Embryonic facial prominence (tissue), 1 donor: ENCODE data around the gene ST6GALNAC2.
"Not testable (repeated sequence)": the region's sequence is repeated elsewhere in the genome, so short reads cannot be mapped to it uniquely, and the experiment has no call there.

Experiments
- DNase-seq: peaks from one replicate; pipeline ENCODE4 v3.0.0-alpha.2; 2016; ENCODE audit errors: extremely low spot score

The ST6GALNAC2 gene

GRCh38 chr17:76540381-76541300, 45.0 kb downstream of the ST6GALNAC2 start:
- peak; percentile 90 for DNase-seq

GRCh38 chr17:76539631-76540271, 45.9 kb downstream of the ST6GALNAC2 start, which contains the start of gene PRCD:
PRCD (plus strand) TSS chr17:76540044; CDS start chr17:76540142, 98 bp downstream.
- no peak for DNase-seq

- DNase-seq, result no peak
Measured at GRCh38 chr17:76538941-76539570, 46.6 kb downstream of the ST6GALNAC2 start.

DNA sequence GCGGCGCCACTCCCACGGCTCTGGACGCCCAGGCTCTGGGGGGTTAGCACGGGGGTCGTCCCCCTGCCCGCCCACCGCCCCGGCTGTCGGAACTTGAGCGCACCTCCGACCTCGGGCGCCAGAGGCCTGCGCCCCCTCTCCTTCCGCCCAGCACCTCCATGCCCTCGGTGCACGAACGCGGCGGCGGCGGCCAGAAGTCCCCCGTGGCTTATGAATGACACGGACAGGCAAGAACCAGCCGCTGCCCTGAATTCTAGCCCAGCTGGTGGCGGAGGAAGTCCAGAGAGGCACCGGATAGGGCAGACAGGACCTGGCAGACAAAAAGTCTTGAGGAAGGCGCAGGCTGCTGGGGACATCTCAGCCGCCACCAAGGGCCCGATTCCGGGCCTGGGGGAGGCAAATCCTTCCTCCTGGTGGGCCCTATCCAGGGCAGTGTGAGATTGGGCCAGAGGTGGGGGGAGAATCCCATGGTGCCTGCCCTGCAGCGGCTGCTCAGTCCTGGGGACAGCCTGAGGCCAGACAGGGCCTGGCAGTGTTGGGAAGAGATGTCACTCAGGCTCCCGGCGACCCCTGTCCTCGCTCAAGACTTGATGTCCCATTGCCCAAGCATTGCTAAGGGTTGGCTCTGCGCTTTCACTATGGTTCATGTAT, 47.3 kb downstream of the ST6GALNAC2 start:
- DNase-seq, result no peak

GRCh38 chr17:76537578-76538280, 47.9 kb downstream of the ST6GALNAC2 start, which contains the start of gene CYGB:
CYGB (minus strand) TSS chr17:76537709; CDS start chr17:76537542, 167 bp downstream.
- DNase-seq, result no peak

GRCh38 chr17:76537288-76537577, 48.4 kb downstream of the ST6GALNAC2 start:
- no peak for DNase-seq

DNA sequence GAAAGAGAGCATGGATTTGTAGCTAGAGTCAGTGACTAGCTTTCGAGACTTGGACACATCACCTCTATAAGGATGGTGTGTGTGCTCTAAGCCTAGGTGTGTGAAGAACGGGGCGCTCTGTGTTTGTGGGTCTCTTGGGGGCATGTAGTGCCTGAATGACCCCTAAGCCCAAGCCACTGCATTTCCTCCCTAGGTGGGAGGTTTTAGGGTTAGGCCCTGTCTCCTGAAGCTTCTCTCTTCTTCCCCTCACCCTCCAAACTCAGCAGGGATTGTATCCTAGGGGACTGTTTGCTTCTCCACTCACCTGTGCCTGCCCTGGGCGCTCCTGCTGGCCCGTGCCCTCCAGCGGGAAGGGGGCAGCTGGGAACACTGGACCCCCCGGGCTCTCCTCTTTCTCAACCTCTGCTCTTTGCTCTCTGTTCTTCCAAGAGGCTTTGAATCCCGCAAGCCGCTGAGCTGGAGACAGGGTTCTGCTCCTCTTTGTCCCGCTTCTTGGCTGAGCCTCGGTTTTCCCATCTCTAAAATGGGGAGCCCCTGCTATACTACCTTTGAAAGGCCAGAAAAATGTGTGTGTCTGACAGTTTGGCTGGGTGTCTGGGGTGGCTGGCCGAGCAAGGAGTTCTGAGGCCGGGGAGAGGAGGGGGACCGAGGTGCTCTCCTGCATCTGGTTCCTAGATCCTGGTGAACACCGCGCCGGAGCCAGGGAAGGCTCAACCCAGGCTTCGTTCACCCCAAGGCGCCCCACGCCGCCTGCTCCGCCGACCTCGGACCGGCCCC, 49.0 kb downstream of the ST6GALNAC2 start:
- no peak for DNase-seq

- no peak for DNase-seq
Measured at GRCh38 chr17:76535788-76536510, 49.7 kb downstream of the ST6GALNAC2 start.

DNA sequence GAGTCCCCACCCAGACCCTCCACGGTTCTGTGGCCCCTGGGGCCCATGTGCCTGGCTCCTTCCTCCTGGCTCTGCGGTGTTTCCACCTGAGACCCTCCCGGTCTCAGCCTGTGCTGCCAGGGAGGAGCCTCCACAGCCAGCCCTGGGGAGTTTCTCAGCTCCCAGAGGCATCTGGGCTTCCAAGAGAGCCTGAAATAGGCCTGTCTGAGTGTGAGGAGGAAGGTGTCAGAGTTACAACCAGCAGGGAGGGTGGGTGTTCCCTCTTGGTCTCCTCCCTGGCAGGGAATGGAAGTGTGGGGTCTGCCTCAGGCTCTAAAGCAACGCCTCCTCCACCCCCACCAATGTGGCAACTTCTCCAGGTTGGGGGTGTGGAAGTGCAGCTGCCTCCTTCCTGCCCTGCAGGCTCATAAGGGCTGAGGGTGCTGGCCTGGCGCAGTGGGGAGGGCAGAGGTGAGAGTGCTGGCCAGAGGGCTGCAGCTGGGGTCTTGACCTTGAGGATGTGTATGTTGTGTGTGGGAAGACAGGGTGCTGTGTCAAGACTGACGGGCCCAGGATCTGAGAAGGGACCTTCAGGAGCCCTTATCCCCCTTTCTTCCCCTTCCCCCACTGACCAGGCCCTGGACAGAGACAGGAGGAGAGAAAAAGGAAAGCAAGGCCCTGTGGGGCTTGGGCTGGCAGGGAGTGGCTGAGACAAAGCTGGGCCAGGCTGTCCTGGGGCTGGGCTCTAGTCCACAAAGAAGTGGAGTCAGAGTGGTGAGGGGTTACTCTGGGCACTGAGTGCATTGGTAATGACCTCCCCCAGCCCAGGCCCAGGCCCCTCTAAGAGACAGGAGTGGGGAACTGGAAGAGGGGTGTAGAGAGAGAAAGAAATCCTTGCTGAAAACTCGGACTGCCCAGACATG, 50.6 kb downstream of the ST6GALNAC2 start:
- DNase-seq, result no peak

- DNase-seq, result not testable (repeated sequence)
Measured at GRCh38 chr17:76533640-76534359, 51.9 kb downstream of the ST6GALNAC2 start.

DNA sequence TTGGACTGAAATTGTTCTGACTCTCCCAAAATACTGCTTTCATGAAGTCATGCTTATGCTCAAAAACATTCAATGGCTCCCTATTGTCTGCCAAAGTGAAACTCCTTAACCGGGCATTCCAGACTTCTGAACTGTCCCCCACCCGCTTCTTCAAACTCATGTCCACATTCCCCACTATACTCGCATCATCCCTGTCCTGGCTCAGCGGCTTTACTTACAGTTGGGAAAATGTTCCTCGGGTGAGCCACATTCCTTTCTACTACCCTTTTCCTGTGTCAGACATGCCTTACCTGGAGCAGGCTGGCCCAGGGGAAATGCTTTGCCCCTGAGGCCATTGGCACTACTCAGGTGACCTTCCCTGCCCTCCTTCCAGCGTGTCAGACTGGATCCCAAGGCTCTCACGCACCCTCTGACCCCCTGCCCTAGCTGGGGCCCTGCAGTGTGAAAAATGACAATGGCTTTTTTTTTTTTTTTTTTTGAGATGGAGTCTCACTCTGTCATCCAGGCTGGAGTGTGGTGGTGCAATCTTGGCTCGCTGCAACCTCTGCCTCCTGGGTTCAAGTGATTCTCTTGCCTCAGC, 53.5 kb downstream of the ST6GALNAC2 start:
- DNase-seq, result no peak

- no peak for DNase-seq
Measured at GRCh38 chr17:76531486-76532038, 54.1 kb downstream of the ST6GALNAC2 start.

DNA sequence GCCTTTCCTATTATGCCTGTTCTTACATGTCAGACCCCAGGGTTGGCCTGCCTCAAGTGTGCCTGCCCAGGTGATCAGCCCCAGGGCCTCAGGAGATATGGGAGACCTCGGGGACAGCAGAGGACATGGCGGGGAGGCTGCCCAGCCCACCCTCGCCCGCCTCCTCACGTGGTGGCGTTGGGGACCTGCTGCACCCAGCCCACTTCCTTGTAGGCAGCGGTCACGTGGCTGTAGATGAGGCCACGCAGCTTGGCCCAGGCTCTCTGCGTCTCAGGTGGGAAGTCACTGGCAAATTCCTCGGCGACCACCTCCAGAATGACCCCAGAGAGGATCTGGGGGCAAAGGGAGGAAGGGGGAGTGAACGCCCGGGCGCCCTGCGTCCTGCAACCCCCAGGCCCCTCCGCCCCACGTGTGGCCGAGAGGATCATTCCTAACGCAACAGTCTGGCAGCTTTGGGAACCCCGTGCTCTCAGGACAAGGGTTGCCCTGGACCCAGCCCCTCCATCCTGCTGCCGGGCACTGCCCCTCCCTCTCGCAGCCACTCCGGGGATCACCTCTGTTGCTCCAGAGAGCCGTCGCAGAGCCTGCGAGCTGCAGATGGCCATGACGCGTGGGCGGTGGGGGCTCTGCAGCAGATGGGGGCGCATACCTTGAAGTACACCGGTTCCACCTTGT, 54.7 kb downstream of the ST6GALNAC2 start:
- DNase-seq, result no peak

DNA sequence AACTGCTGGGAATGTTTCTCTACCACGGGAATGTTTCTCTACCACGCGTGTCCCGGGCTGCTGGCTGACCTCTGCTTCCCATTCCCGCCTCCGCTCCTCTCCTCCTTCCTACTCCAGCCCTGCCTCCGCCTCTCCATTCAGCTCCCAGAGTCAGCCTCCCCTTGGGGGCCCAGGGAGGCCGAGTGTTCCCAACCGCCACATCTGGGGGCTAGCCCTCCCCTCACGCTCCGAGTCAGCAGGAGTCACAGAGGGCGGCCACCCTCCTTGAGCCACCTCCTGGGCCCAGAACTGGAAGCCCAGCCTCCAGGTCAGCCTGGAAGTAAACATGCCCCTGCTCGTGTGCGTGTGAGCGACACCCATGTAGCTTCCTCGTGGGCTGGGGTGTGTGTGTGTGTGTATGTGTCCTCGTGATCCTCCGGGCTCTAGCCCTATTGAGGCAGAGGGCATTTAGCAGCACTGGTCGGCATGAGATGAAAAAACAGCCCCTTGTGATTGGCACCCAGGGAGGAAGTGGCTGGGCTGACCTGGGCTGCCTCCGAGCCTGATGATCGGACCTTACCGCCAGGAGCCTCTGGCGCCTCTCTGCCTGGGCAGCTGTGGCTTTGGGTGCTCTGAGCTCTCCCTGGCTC, 55.5 kb downstream of the ST6GALNAC2 start:
- DNase-seq, result no peak

DNA sequence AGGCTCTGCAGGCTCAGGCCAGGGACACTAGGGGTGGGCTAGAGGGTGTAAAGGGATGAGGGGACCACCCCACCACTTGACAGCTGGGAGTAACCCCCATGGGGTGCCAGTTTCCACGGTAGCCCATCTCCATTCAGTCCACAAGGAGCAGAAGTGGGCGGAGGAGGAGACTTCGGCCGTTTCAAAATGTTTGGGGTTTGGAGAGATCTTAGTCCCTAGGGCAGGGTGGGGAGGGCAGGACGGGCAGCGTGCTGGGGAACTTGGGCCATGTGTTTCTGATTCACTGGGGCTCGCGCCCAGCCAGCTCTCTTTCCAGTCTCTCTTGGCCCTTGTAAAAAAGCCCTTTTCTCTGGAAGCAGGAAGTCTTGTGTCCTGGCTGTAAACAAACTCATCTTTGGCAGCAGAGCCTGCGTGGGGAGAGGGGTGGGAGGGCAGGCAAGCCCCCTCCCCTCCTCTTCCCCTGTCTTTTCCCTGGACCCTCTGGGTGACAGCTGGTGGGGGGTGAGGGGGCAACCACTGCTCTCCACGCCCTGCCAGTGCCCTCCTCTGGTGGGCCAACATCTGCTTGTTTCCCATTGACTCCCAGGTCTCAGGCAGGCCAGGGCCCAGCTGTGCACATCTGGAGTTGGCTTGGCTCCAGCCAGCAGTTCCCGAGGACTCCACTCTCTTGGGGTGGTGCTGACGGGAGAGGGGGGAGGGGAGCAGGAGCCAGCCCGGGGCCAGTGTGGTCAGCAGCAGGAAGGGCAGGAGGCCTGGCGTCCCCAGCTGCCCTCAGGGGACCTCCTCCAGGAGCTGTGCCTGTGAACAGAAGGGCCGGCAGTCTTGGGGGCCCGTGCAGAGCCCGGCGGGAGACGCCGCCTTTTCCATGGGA, 56.2 kb downstream of the ST6GALNAC2 start:
- peak; percentile 36 for DNase-seq
